KOPT-K1 (cell line): ENCODE results near the gene MFSD1.

Source experiments
- H3K27ac ChIP-seq: fragments of 200-600 bp; sonication (generic); 2 replicates; pipeline ENCODE4 v1.5.1; 2016; ENCODE audit warnings: antibody characterized with exemption, mild to moderate bottlenecking, low read depth, low read length; ENCODE audit not compliant: poor library complexity, severe bottlenecking
- H3K36me3 ChIP-seq: fragments of 200-600 bp; sonication (generic); 2 replicates; pipeline ENCODE4 v1.5.1; 2017; ENCODE audit warnings: antibody characterized with exemption, mild to moderate bottlenecking, low read length, moderate library complexity; ENCODE audit not compliant: insufficient read depth
- H3K9me3 ChIP-seq: fragments of 200-600 bp; sonication (generic); 2 replicates; pipeline ENCODE4 v1.5.1; 2017; ENCODE audit warnings: antibody characterized with exemption, low read length, mild to moderate bottlenecking; ENCODE audit not compliant: insufficient read depth, poor library complexity, severe bottlenecking

The MFSD1 gene

DNA sequence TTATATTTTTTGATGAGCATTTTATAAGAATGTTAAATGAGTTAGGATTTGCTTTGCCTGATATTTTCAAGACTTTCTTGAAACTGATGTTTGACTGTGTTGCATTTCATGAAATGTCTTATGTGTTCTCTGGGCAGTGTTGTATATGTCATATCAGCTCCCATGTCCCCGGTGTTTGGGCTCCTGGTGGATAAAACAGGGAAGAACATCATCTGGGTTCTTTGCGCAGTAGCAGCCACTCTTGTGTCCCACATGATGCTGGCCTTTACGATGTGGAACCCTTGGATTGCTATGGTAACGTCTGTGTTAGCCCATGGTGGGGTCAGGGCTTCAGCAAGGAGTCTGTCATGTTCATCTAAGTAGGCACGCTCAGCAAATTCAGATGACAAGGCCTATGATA is 20.0 kb downstream of the MFSD1 start:
- Histone ChIP-seq H3K36me3 (peaks cover 20% of the 10 kb centered on the region), H3K27ac (no peak overlapping the region), H3K9me3 (no peaks in the 10 kb centered on the region)

DNA sequence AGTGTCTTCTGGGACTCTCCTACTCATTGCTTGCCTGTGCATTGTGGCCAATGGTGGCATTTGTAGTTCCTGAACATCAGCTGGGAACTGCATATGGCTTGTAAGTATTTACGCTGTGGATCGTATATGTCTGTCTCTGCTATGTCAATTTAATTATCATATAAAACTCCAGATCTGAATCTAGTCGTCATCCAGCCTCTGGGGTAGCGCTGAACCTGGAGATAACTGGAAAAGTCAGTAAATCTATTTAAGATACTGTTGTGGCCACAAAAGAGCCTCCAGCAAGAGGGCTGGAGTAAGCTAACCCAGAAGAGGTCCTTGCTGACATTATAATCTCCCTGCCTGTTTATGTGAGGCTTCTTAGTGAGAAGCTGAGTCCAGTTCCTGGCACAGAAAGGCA is 21.6 kb downstream of the MFSD1 start:
- H3K27ac ChIP-seq: no peak overlapping the region
- peaks cover 20% of the 10 kb centered on the region for H3K36me3 ChIP-seq
- H3K9me3 ChIP-seq: no peaks in the 10 kb centered on the region

DNA sequence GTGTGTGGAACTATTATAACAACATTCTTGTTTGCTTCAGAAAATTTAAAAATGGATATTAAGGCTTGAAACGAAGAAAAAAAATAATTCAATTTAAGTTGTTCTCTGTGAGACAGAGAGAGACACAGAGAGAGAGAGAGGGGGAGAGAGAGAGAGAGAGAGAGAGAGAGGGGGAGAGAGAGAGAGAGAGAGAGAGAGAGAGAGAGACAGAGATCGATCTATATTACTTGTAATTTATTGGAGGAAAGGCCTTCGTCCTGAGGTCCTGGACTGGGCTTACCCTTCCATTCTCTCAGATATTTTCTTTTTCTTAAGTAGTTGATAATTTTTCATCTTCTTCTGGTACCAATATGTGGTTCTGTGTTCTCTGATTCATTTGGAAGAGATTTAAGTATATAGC is 25.9 kb downstream of the MFSD1 start:
- H3K27ac ChIP-seq: no peak overlapping the region
- H3K36me3 ChIP-seq: peaks cover 15% of the 10 kb centered on the region
- H3K9me3 ChIP-seq: no peaks in the 10 kb centered on the region

- no peak overlapping the region for H3K27ac ChIP-seq
- no peaks in the 10 kb centered on the region for H3K9me3 ChIP-seq
- H3K36me3 ChIP-seq: peaks cover 3% of the 10 kb centered on the region; the same call in 1 of the 2 replicates
Observed at GRCh38 chr3:158830391-158830790, 28.5 kb downstream of the MFSD1 start.

DNA sequence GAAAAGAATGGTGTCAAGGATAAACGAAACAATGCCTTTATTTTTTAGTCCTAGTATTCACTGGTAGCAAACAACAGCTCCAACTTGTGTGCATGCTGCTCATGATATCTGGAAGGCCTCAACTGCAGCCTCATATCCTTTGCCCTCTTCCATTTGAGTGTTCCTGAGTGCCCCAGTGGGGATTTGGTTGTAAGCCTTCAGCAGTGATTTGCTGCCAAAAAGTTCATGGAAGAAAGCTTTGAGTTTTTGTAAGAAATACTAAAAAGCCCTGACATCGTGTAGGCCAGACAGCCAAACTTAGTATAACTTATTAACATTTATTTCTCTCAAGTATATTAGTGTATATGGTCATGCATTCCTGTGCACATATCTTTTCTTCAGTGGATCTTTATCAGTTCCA is 30.0 kb downstream of the MFSD1 start:
- Histone ChIP-seq H3K9me3 (no peaks in the 10 kb centered on the region), H3K27ac (no peak overlapping the region), H3K36me3 (peaks cover 3% of the 10 kb centered on the region; the same call in 1 of the 2 replicates)

GRCh38 chr3:158835631-158836030 is 33.8 kb downstream of the MFSD1 start:
- H3K36me3 ChIP-seq: no peaks in the 10 kb centered on the region
- H3K27ac ChIP-seq: no peak overlapping the region
- no peaks in the 10 kb centered on the region for H3K9me3 ChIP-seq

- no peak overlapping the region for H3K27ac ChIP-seq
- no peaks in the 10 kb centered on the region for H3K9me3 ChIP-seq
- no peaks in the 10 kb centered on the region for H3K36me3 ChIP-seq
Observed at GRCh38 chr3:158836312-158836711, 34.5 kb downstream of the MFSD1 start.

DNA sequence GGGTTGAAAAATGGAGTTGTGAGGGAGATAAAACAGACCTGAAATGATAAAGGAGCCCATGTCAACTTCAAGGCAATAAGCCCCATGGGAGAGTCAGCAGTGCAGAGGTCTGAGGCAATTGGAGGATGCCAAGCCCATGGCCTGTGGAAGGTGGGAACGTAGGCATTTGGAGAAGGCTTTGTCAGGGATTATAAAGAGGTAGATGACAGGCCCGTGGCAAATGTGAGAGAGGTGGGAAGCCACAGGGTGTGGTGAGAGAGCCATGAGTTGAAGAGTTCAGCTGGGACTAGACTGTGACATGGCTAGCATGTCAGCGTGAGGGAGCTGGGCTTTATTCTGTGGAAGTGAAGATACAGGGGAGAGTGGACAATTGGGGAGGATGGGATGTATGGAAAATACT is 35.4 kb downstream of the MFSD1 start:
- H3K27ac ChIP-seq: no peak overlapping the region

DNA sequence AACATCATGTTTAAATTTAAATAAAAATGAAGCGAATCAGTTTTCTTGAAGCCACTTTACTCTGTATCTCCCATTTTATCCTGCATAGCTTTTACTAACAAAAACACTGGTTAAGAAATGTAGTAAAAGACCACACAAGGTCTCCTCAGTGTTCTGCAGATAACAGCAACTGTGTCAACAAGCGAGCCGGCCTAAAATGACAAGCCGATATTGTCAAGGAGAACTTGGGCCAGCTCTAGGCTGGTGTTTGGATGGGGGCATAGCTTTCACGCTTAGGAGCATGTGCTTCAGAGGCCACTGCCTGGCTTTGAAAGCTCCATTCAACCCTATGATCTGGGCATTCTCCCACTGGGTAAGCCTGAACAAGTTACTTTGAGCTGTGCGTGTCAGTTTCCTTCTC is 38.1 kb downstream of the MFSD1 start:
- no peak overlapping the region for H3K27ac ChIP-seq
- no peaks in the 10 kb centered on the region for H3K9me3 ChIP-seq
- no peaks in the 10 kb centered on the region for H3K36me3 ChIP-seq

More for the DNA sequence above, 35.4 kb downstream of the MFSD1 start:
- no peaks in the 10 kb centered on the region for H3K36me3 ChIP-seq
- no peaks in the 10 kb centered on the region for H3K9me3 ChIP-seq

- Histone ChIP-seq H3K27ac (no peak overlapping the region), H3K36me3 (no peaks in the 10 kb centered on the region), H3K9me3 (no peaks in the 10 kb centered on the region)
Observed at GRCh38 chr3:158841387-158841786, 39.5 kb downstream of the MFSD1 start.

DNA sequence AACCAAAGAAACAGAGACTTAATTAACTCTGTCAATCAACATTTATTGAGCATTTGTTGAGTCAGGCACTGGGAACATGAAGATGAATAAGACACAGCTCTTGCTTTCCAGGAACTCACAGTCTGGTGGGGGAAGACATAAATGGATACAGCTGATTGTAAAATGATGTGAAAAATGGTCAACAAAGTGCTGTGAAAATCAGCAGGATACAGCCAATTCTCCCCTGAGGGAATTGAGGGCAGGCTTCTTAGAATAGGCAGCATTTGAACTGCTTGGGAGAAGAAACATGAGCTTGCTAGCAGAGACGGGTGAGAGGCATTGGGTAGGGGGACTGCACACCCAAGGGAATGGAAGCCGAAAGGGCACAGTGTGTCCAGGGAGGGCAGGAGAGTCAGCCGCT is 41.1 kb downstream of the MFSD1 start:
- no peak overlapping the region for H3K27ac ChIP-seq
- no peaks in the 10 kb centered on the region for H3K36me3 ChIP-seq
- H3K9me3 ChIP-seq: no peaks in the 10 kb centered on the region

DNA sequence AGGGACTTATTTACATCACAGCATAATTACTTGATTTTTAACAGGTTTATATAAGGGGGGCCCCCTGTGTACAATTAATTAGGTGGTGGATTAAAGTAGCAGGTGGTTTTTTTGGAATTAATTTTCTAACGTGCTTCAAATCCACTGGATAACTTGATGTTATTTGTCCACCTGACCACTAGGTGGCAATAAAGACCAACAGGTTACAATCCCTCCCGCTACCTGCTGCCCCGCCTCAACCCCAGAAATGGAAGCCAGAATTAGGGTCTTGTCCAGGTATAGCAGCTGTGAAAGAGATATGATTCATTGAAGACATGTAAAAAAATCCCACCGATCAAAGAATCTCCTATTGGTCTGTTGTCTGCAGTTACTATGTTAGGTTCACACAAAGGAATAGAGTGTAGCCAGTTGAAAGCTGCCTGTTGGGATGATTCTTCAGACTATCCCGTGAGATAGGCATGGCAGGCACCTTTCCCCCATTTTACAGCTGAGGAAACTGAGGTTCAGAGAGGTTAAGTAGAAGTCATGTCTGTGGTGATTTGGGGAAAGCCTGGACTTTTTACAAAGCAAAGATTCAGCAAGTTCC is 44.0 kb downstream of the MFSD1 start:
- no peaks in the 10 kb centered on the region for H3K36me3 ChIP-seq
- no peaks in the 10 kb centered on the region for H3K9me3 ChIP-seq
- no peak overlapping the region for H3K27ac ChIP-seq

GRCh38 chr3:158846803-158847451 is 45.1 kb downstream of the MFSD1 start:
- no peaks in the 10 kb centered on the region for H3K36me3 ChIP-seq
- no peak overlapping the region for H3K27ac ChIP-seq
- no peaks in the 10 kb centered on the region for H3K9me3 ChIP-seq

- Histone ChIP-seq H3K9me3 (no peaks in the 10 kb centered on the region), H3K36me3 (no peaks in the 10 kb centered on the region), H3K27ac (no peak overlapping the region)
Observed at GRCh38 chr3:158847452-158847821, 45.6 kb downstream of the MFSD1 start.

DNA sequence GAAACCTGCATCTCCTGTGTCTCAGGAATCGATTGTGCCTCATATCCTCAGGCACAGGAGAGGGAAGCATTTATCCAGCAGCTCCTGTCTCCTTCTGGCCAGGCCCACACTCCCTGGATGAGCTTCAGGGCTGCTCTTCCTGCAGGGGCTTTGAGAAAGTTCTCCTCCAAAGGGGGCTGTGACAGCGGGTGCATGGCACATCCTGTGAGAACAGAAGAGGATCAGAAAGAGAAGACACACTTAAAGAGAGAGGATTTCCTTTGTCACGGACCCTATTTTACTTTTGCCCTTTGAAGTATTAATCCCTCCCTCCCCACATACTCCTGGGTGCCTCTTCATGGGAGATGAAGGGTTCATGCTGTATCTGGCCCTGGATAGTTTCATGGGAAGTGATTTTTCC is 46.0 kb downstream of the MFSD1 start:
- no peaks in the 10 kb centered on the region for H3K9me3 ChIP-seq
- H3K27ac ChIP-seq: no peak overlapping the region
- H3K36me3 ChIP-seq: no peaks in the 10 kb centered on the region

DNA sequence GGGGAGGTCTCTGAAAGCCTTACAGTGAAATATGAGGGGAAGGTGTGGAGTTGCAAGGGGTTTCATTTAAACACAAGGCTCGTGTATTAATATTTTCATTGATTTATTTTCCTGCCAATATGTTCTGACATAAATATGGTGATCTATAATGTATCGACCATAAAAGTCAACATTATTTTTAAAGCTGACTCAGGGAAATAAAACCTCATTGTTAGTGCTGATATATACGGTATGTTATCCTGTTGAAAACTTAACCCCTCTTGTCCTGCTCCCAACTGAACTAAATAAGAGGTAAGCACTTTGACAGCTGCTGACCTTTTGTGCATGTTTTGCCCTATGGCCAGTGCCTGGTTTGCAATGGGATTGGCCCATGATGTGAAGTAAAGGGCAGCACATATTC is 47.9 kb downstream of the MFSD1 start:
- H3K27ac ChIP-seq: no peak overlapping the region
- peaks cover under 1% of the 10 kb centered on the region for H3K9me3 ChIP-seq
- H3K36me3 ChIP-seq: no peaks in the 10 kb centered on the region
